GM21619 (cell line): Measurements from ENCODE around the gene LRRC45.

Experiments used
- ATAC-seq: cut with Tn5 transposase; IDR thresholded peaks from one replicate; pipeline ENCODE4 v1.9.1; 2021; ENCODE audit not compliant: unreplicated experiment

LRRC45 gene

GRCh38 chr17:82018989-82019689 lies 4.0 kb upstream of the LRRC45 start:
- ATAC-seq: no peak

- ATAC-seq: no peak
Measured at GRCh38 chr17:82019690-82020571, 3.2 kb upstream of the LRRC45 start.

GRCh38 chr17:82020572-82021106 lies 2.5 kb upstream of the LRRC45 start:
- no peak for ATAC-seq

GRCh38 chr17:82021107-82021899 lies 1.8 kb upstream of the LRRC45 start:
- no peak for ATAC-seq

GRCh38 chr17:82021900-82022309 lies 1.2 kb upstream of the LRRC45 start:
- no peak for ATAC-seq

- ATAC-seq: no peak
Measured at GRCh38 chr17:82022310-82022980, 660 bp upstream of the LRRC45 start, which contains the start of gene CENPX. TSS of gene CENPX (minus strand) at chr17:82022878. CDS start at chr17:82022861, 17 bp downstream.

GRCh38 chr17:82023447-82024241 lies 539 bp downstream of the LRRC45 start:
- ATAC-seq: no peak

GRCh38 chr17:82024859-82025258 lies 1.8 kb downstream of the LRRC45 start:
- no peak for ATAC-seq

- ATAC-seq: no peak
Measured at GRCh38 chr17:82025401-82026107, 2.4 kb downstream of the LRRC45 start.

GRCh38 chr17:82028246-82028645 lies 5.1 kb downstream of the LRRC45 start:
- ATAC-seq: no peak

- no peak for ATAC-seq
Measured at GRCh38 chr17:82028966-82029365, 5.9 kb downstream of the LRRC45 start.

GRCh38 chr17:82029391-82029790 lies 6.3 kb downstream of the LRRC45 start:
- ATAC-seq: no peak

- ATAC-seq: no peak
Measured at GRCh38 chr17:82029990-82030469, 6.9 kb downstream of the LRRC45 start.

- ATAC-seq: no peak
Measured at GRCh38 chr17:82030470-82031302, 7.6 kb downstream of the LRRC45 start.

- ATAC-seq: no peak
Measured at GRCh38 chr17:82031303-82031884, 8.3 kb downstream of the LRRC45 start, which contains the start of gene RAC3. TSS of gene RAC3 (plus strand) at chr17:82031678. CDS start at chr17:82031762, 84 bp downstream.

- ATAC-seq: no peak
Measured at GRCh38 chr17:82031885-82032627, 9.0 kb downstream of the LRRC45 start.
